Activated T-cell treated with anti-CD3 and anti-CD28 coated beads, Interleukin-2, amount 50 U/mL, for 48 hours (primary cell): Measurements from ENCODE around the gene CTNND2.

Experiments
- DNase-seq, 2 experiments: peaks; one replicate each; pipeline ENCODE4 v3.0.0-alpha.2; 2020

Gene CTNND2

GRCh38 chr5:11590475-11590874, 313.8 kb downstream of the CTNND2 start:
- no peak for DNase-seq

GRCh38 chr5:11588803-11589202, 315.4 kb downstream of the CTNND2 start:
- no peak for DNase-seq

- no peak for DNase-seq
Measured at GRCh38 chr5:11584017-11584416, 320.2 kb downstream of the CTNND2 start.

GRCh38 chr5:11579351-11579750, 324.9 kb downstream of the CTNND2 start:
- DNase-seq = no peak

DNA sequence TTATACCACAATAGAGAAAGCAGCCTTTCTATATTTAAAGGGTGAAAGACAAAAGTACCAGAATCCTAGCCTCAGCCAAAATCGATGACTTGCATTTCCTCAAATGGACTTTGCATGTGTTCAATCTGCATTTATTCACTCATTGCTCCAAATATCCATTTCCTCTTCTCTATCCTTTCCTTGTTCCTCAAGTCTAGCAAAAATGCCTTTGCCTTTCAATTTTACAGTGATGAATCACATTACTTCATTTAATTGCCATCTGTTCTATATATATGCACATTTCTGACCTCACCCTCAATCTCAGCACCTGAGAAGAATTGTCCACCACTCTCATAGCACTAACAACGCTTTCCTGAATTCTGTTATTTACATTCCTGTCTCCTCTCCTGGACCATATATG, 329.5 kb downstream of the CTNND2 start:
- no peak for DNase-seq

GRCh38 chr5:11573140-11573992, 330.9 kb downstream of the CTNND2 start:
- no peak for DNase-seq

DNA sequence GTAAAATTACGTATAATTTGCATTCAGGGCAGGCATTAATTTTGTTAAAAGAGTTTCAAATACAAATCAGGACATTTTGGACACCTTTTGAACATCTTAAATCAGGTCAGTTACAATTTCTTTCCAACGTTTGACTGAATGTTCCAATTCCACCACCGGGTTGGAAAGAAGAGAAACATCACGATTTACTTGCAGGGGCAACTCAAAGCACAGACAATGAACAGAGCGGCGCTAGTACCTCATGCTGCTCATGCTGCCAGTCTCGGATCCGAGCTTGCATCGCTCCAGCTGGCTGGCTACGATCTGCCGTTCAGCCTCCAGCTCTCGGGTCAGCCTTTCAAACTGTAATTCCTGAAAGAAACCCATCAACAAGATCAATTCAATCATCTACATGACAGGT, 339.5 kb downstream of the CTNND2 start:
- no peak for DNase-seq

DNA sequence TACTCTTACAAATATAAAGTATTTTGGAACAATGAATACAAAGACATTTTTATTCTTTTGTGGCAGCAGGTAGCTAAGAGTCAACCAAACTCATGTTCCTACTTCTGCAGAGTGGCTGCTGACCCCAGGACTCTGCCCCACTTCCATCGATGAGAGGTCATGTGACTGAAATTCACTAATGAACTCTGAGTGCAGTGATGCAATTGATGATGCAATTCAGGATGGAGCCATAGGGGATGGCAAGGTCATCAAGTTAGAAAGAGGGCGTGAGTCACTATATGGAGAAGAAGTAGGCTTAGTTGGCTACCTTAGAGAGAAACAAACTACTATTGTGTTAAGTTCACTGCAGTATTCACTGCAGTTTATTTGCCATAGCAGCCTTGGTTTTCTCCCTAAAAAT, 340.4 kb downstream of the CTNND2 start:
- no peak for DNase-seq

DNA sequence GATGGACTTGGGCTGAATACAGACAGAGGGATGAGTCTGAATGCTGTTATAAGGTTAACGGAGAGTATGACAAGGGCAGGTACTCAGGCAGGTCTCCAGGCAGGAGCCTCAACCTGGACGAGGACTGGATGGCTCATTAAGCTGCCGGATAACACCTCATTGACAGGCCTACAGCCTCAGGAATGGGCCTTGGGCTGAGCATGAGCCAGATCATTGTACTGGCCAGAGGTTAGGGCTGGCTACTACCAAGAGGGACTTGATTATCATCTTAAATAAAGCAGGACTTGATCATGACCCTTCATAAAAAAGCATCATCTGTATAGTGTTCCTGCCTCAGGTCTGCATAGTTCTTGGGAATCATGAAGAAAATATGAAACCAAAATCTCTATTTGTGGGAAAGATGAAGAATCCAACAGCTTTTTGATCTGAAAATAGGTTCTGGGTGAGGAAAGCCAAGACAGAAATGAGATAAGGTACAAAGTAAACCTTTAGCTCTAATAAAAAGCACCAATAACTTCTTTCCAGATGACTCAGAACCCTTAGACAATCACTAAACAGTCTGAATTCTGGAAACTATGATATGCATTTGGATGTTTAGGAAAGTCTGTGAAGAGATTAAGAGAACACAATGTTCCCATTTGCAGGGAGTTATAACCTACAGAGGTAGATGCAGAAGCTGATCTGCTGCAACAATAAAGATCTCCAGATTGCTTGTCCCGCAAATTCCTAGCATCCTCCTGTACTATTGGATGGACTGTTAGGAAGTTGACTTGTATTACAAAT, 343.1 kb downstream of the CTNND2 start:
- DNase-seq = no peak

GRCh38 chr5:11557063-11557462, 347.2 kb downstream of the CTNND2 start:
- no peak for DNase-seq

DNA sequence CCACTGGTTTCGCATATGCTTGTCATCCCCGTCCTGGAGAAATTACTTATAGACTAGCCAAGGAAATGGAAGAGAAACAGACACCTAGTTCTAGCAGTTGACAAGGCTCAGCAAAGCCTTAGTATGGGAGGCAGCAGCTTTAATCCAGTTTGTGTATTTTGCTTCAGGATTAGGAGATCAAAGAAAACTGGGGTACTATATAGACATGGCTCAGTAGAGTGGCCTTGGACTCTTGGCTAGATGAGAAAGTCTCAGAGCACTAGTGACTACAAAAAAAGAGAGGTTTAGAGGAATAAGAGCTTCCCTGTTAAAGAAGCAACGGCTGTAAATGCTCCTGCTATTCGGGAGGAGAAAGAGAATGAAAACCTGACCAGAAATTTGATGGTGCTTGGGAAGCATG, 349.1 kb downstream of the CTNND2 start:
- no peak for DNase-seq

- DNase-seq = no peak
Measured at GRCh38 chr5:11547730-11548129, 356.5 kb downstream of the CTNND2 start.

DNA sequence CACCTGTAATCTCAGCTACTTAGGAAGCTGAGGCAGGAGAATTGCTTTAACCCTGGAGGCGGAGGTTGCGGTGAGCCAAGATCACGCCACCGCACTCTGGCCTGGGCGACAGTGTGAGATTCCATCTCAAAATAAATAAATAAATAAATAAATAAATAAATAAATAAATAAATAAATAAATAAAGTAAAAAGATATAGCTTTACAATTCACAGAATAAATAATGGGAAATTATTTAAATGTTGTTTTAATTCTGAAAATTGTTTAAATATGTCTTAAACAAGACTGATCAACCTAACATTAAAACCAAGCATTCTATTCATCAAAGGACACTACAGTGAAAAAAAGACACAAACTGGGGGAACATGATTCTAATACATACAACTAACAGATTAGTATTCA, 357.1 kb downstream of the CTNND2 start:
- no peak for DNase-seq

GRCh38 chr5:11540112-11540511, 364.1 kb downstream of the CTNND2 start:
- no peak for DNase-seq

DNA sequence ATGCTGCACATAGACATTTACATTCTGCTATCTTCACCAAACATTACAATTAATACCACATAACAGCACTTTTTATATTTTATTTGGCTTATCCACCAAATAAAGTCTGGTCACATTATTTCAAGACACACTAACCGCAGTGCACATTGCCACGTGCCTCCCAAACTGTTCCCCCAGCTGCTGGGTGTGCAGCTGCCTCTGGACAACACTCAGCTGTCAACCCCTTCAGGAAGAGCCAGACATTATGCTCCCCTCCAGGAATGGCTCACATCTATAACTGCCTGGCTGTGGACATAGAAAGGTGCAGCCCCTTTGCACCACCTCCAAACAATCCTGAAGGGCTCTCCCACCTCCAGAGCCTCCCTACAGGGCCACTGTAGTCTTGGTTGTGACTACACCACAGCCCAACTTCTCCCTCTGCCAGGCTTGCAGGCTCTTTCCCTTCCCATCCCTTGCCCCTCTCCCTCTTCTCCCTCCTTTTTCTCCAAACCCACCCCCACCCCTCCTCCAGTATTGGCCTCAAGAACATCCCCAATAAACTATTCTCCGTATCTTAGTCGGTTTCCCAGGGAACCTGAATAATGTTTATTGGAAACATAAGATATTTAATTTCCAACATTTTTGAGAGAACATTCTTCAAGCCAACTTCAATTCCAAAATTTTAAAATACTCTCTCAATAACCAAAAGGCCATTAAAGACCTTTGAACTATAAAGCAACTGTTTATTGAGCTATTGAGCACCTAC, 372.3 kb downstream of the CTNND2 start:
- no peak for DNase-seq

GRCh38 chr5:11528720-11529119, 375.5 kb downstream of the CTNND2 start:
- DNase-seq = no peak

DNA sequence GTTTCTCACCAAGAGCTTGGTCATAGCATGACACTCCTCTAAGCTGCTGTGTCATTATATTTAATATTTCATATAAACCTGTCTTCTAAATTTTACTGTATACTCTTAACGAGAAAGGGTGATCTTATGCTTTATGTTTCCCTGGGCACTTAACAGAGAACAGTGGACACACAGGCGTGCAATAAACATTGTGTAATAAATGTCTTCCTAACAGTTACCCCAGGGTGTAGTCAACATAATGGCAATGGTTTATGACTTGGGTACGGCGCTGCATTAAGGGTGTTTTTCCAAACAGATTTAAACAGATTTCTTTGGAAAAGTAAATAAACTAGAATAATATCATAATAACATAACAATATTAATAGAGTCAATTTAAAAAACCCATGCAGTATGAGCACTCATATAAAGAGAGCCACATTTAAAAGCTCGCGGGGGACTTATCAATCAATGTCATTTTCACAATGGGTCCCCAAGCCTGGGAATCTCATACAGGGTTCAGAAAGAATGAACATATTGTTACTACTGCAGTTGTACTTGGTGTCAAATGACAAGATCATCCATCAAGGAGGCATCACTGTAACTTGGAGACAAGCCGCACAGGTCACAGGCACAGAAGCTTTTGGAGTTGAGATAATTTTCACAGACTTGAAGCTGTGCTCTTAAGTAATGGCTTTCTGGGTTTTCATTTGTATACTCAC, 376.4 kb downstream of the CTNND2 start:
- no peak for DNase-seq

DNA sequence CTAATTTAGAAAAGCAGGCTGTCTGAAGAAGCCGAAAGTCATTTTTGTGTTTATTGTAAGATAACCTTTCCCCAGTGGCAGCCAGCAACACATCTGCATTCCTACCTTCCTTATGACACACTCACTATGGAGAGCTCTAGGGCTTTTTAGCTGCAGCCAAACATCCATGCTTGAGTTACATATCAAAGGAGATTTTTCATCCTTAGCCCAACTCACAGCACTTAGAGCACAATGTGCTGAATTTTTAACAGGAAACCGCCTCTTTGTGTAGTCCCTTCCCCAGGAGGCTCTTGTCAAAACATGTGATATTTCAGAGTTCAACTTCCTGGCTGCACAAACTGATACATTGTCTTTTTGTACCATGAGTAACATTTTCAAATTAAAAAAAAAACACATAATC, 379.2 kb downstream of the CTNND2 start:
- no peak for DNase-seq

- DNase-seq = no peak
Measured at GRCh38 chr5:11524188-11524587, 380.1 kb downstream of the CTNND2 start.

- no peak for DNase-seq
Measured at GRCh38 chr5:11522796-11523195, 381.4 kb downstream of the CTNND2 start.

GRCh38 chr5:11520241-11520930, 383.9 kb downstream of the CTNND2 start:
- no peak for DNase-seq

- DNase-seq = no peak
Measured at GRCh38 chr5:11519236-11519635, 385.0 kb downstream of the CTNND2 start.
